ENCODE measurements around the gene RB1. TPM values are rescaled to one million over a fixed set of nuclear protein-coding genes. Genes with fewer than 3 reads are reported as not detected.
A peak's percentile ranks its signal among the peaks of the same experiment; 100 is the strongest.

The RB1 gene
- total and polyA plus RNA-seq, 2 experiments from 2014 or later, result 19.5 to 22.3 TPM

- no peak for TF ChIP-seq REST (IDR thresholded peaks at IDR 0.05; ENCODE audit: unreplicated experiment)
Observed at GRCh38 chr13:48501705-48502104, 198.2 kb downstream of the RB1 start (continued).

GRCh38 chr13:48502601-48503319 lies 199.2 kb downstream of the RB1 start:
- Histone ChIP-seq H3K27ac (ENCODE audit: low read depth) (no peak overlapping the region), H3K79me2 (replicated peaks; ENCODE audit: insufficient read depth) (no peaks in the 10 kb centered on the region), H3K4me2 (no peak overlapping the region), H3K27me3 (ENCODE audit: insufficient read depth) (no peaks in the 10 kb centered on the region), H2AFZ (no peak overlapping the region), H3K4me1 (ENCODE audit: insufficient read depth) (peaks cover 7% of the 10 kb centered on the region; the same call in 1 of the 2 replicates), H3K36me3 (ENCODE audit: insufficient read depth) (0 out of 2 replicates have a peak, but pooled peaks cover 3% of the 10 kb centered on the region), H3K9me2 (ENCODE audit: insufficient read depth) (no peaks in the 10 kb centered on the region), H3K4me3 (no peak overlapping the region), H3F3A (replicated peaks; ENCODE audit: low read depth) (no peaks in the 10 kb centered on the region), H4K20me1 (replicated peaks; ENCODE audit: insufficient read depth) (no peaks in the 10 kb centered on the region)
- Mint-ChIP-seq H3K36me3 (ENCODE audit: low read depth) (no peaks in the 10 kb centered on the region), H3K4me3 (no peak overlapping the region), H3K9me3 (no peaks in the 10 kb centered on the region), H3K4me1 (peaks cover 11% of the 10 kb centered on the region; the same call in 2 of the 3 replicates), H3K27ac (no peak overlapping the region), H3K27me3 (ENCODE audit: insufficient read depth, low read depth, poor library complexity) (peaks cover 5% of the 10 kb centered on the region)
- ATAC-seq (no peak), DNase-seq (ENCODE audit: low spot score) (no peak)
- no peak for TF ChIP-seq EZH2phosphoT487 (IDR thresholded peaks at IDR 0.05; ENCODE audit: unreplicated experiment)
- TF ChIP-seq ZNF114 (CRISPR knock-in tag; IDR thresholded peaks at IDR 0.05), result no peak
- no peak for TF ChIP-seq ZNF331 (CRISPR knock-in tag; IDR thresholded peaks at IDR 0.05; ENCODE audit: low read depth)
- TF ChIP-seq EZH2 (IDR thresholded peaks at IDR 0.05; ENCODE audit: low read depth, unreplicated experiment), result no peak

- Histone ChIP-seq H3K27ac (ENCODE audit: low read depth) (peak overlapping the region; percentile 51; the same call in 1 of the 2 replicates), H3F3A (replicated peaks; ENCODE audit: low read depth) (no peaks in the 10 kb centered on the region), H3K4me3 (no peak overlapping the region), H3K4me1 (ENCODE audit: insufficient read depth) (0 out of 2 replicates have a peak, but pooled peaks cover 6% of the 10 kb centered on the region), H3K79me2 (replicated peaks; ENCODE audit: insufficient read depth) (no peaks in the 10 kb centered on the region), H4K20me1 (replicated peaks; ENCODE audit: insufficient read depth) (no peaks in the 10 kb centered on the region), H3K4me2 (no peak overlapping the region), H3K36me3 (ENCODE audit: insufficient read depth) (0 out of 2 replicates have a peak, but pooled peaks cover 3% of the 10 kb centered on the region), H3K9me2 (ENCODE audit: insufficient read depth) (no peaks in the 10 kb centered on the region), H3K27me3 (ENCODE audit: insufficient read depth) (no peaks in the 10 kb centered on the region), H2AFZ (no peak overlapping the region)
- peak; percentile 78 for ATAC-seq
- Mint-ChIP-seq H3K4me3 (no peak overlapping the region), H3K36me3 (ENCODE audit: low read depth) (no peaks in the 10 kb centered on the region), H3K4me1 (peaks cover 11% of the 10 kb centered on the region; the same call in 2 of the 3 replicates), H3K27ac (peak overlapping the region; percentile 93), H3K27me3 (ENCODE audit: insufficient read depth, low read depth, poor library complexity) (peaks cover 5% of the 10 kb centered on the region), H3K9me3 (no peaks in the 10 kb centered on the region)
- DNase-seq (ENCODE audit: low spot score), result peak; percentile 34
- TF ChIP-seq CTCF (conservative IDR thresholded peaks at IDR 0.05; ENCODE audit: low read depth in 2 of 2), result peak in 1 of 2 experiments; percentile 61; a peak in 2 of 4 replicates
- TF ChIP-seq REST (IDR thresholded peaks at IDR 0.05; ENCODE audit: unreplicated experiment), result no peak
- TF ChIP-seq EZH2phosphoT487 (IDR thresholded peaks at IDR 0.05; ENCODE audit: unreplicated experiment), result no peak
- TF ChIP-seq JUNB (IDR thresholded peaks at IDR 0.05; ENCODE audit: unreplicated experiment), result no peak
Observed at GRCh38 chr13:48504606-48505005, 201.1 kb downstream of the RB1 start.

Data from GM23338 (cell line).